SU-DHL-6 (cell line): ENCODE data around the gene KCNB1.

Source experiments
- EZH2phosphoT487 ChIP-seq: fragments of 200-600 bp; sonication (generic), shearing (Covaris generic); conservative IDR thresholded peaks from 2 replicates; pipeline ENCODE4 v1.6.1; 2018; ENCODE audit warnings: mild to moderate bottlenecking, antibody characterized with exemption, low read length, moderate library complexity, mixed read lengths
- TF ChIP-seq, protein P1 (sequence below): fragments of 200-600 bp; sonication (generic); IDR thresholded peaks from one replicate; pipeline ENCODE4 v1.5.1; 2017; ENCODE audit warnings: antibody characterized with exemption, mild to moderate bottlenecking, low read length, moderate library complexity; ENCODE audit not compliant: insufficient read depth, poor library complexity, severe bottlenecking

DNA sequence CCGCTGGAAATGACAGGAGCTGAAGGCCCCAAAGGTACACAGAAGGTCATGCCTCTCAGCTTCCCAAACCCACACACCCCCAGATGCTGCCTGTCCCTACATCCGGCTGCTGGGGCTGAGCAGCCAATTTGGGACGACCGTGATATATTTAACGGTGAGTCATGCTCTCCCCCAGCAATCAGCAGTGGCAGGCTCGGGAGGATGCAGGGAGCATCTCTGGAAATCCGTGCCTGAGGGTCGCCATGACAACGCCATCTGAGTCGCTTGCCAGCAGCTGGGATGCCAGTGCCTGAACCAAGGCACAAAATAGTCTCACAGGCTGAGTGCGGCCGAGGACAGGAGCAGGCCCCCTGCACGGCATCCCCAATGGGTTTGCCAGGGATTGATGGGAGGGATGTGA, 57.9 kb downstream of the KCNB1 start:
- TF ChIP-seq, protein P1, sequence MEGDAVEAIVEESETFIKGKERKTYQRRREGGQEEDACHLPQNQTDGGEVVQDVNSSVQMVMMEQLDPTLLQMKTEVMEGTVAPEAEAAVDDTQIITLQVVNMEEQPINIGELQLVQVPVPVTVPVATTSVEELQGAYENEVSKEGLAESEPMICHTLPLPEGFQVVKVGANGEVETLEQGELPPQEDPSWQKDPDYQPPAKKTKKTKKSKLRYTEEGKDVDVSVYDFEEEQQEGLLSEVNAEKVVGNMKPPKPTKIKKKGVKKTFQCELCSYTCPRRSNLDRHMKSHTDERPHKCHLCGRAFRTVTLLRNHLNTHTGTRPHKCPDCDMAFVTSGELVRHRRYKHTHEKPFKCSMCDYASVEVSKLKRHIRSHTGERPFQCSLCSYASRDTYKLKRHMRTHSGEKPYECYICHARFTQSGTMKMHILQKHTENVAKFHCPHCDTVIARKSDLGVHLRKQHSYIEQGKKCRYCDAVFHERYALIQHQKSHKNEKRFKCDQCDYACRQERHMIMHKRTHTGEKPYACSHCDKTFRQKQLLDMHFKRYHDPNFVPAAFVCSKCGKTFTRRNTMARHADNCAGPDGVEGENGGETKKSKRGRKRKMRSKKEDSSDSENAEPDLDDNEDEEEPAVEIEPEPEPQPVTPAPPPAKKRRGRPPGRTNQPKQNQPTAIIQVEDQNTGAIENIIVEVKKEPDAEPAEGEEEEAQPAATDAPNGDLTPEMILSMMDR = no peak
- no peak for TF ChIP-seq EZH2phosphoT487
